Cerebellar cortex (tissue), 1 donor: Measurements from ENCODE around the gene SLC5A12.

Source experiments
- DNase-seq: peaks from one replicate; pipeline ENCODE4 v3.0.0-alpha.2; 2015; ENCODE audit warnings: low spot score

SLC5A12 gene

DNA sequence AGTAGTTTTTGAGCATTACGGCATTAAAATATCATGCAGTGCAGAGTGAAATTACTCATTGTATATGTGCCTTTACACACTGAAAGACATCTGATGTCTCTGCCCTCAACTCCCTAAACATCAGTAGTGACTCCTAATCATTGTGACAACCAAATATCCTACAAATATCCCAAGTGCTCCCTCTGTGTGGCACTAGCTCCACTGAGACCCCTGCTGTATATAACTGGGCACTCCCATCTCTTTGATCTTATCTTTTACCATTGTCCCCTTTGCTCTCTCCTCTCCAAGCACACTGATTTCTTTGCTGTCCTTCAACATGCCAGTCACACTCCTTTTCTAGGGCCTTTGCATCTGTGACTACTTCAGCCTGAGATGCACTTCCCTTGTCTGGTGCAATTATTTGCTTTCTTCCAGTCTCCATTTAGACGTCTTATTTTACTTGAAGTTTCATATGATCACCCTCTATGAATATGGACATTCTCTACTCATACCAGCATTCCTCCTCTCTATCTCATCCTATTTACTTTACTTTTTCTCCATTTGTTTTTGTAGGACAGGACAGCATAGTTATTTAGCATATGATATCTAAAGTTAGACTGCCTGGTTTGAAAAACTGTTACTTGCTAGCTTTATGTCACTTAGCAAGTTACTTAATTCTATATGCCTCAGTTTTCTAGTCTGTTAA, 2.4 kb downstream of the SLC5A12 start:
- no peak for DNase-seq

GRCh38 chr11:26717771-26718170, 4.1 kb downstream of the SLC5A12 start:
- no peak for DNase-seq

DNA sequence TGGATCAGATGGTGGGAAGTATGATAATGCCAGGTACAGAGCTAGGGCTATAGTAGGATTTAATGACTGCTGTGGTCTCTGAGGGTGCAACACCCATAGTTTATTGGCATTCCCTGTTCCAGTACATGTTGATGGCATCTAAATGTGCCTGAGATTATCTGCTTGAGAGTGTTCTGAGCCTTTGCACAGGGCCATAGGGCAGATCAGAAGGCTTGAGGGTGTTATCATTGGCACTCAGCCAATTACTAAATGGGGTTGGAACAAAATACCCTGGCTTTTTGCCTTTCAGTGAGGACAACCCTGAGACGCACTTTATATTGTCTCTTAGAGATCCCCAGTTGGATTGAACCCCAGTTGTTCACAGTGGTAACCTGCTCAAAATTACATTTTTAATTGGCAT, 6.7 kb downstream of the SLC5A12 start:
- no peak for DNase-seq

DNA sequence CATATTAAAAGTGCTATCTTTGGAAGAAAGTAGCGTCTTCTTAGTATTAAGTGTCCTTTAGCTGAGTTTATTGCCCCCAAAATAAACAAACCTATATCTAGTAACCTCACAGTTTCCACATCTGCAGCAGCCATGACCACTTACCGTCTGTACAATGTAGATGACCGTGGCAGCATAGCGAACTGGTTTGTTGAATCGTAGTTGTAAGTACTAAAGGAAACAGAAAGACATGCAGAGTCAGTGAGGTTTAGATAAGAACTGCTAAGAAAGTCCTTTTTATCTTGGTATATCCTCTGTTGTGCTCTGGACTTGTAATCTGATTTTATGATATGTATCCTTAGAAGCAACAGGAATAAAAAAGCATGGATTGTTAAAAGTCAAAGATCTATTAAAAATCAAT, 9.4 kb downstream of the SLC5A12 start:
- no peak for DNase-seq

- DNase-seq: no peak
These were observed 11.4 kb downstream of the SLC5A12 start for GRCh38 chr11:26710489-26710888.

DNA sequence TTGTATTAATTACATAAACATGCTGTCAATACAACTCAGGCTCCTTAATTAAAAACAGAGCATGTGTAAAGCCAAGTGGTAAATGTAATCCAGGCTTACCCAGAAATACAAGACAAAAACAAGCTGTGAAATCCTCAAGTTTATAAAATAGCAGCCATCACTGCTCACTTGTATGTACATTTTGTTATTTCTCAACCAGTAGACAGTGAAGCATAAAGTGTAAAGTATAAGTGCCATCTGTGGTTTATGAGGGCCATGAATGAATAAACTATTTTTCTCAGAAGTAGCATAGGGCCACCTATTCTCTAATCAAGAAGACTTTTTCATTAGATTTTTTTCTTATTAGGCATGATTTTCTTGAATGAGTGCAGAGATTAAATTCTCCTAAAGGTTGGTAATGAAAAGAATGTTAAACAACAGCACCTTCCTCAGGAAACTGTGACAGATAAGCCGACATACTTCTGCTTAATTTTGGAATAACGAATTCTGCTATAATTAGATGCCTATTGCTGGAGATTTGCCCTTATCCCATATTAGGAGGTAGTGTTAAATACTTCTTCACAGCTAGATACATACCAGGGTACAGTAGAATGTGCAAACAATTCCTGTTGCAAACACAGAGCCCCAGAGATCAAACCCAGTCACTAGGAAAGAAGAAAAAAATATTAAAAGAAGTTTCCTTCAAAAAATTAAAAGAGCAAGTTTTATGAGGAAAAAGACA, 13.0 kb downstream of the SLC5A12 start:
- no peak for DNase-seq

DNA sequence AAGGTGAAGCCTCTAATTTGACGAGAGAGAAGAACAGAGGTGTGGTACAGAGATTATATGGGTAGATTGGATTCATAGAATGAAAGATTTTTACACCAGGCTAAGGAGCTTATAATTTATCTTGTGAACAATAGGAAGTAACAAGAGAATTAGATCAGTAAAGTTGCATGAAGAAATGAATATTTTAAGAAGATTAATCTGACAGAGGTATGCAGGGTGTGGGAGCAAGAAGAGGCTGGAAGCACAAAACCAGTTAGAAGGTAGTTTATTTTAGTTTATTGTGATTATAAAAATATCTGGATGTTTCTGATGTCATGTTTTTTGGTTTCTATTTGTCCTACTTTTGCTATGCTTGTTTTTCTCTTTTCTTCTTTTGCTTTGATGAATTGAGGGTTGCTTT, 15.7 kb downstream of the SLC5A12 start:
- no peak for DNase-seq

DNA sequence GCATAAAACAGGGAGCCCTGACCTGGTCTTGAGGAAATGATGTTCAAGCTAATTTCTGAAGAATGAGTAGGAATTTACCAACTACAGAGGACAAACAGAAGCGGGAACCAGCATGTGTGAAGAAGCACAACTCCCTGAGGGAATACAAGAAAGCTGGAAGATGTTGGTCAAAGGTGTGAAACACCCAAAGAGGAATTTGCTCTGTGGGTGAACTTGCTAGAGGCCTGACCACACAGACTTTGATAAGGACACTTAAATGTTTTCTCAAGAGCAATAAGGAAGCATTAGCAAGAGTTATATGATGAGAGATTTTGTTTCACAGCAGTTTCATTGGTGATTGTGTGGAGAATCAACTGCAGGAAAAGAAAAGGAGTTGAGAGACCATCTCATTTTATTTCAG, 17.6 kb downstream of the SLC5A12 start:
- DNase-seq: no peak

- no peak for DNase-seq
These were observed 18.3 kb downstream of the SLC5A12 start for GRCh38 chr11:26703411-26704191.

DNA sequence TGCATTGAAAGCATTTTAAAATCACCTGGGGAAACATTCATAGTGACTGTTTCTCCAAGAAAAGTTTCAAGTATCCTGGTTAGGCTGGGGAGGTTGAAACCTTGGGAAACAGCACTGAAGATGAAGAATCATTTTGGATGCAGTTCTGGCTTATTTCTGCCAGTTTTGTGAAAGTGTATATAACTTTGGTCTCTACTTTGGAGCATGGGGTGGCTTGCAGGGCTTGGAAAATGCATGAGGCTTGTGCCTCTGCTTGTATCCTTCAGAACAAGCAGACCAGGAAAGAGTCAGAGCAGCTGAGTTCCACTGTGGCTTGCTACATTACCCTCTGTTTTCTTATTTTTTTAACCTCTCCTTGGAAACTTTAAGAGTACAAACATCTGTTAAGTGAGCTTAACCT, 19.5 kb downstream of the SLC5A12 start:
- DNase-seq: no peak

- DNase-seq: no peak
These were observed 21.2 kb downstream of the SLC5A12 start for GRCh38 chr11:26700574-26701235.

- DNase-seq: no peak
These were observed 23.6 kb downstream of the SLC5A12 start for GRCh38 chr11:26698224-26698623.

DNA sequence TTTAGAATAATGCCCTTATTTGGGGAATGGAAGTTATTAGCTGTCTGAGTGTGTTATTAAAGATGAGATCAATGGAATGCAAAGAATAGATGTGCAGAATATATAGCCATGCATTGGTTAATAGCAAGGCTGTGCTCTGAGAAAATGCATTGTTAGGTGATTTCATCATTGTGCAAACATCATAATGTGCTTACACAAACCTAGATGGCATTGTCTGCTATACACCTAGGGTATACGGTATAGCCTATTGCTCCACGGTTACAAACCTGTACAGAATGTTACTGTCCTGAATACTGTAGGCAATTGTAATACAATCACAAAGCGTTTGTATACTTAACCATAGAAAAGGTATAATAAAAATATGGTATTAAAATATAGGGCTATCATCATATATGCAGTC, 25.5 kb downstream of the SLC5A12 start:
- DNase-seq: no peak

DNA sequence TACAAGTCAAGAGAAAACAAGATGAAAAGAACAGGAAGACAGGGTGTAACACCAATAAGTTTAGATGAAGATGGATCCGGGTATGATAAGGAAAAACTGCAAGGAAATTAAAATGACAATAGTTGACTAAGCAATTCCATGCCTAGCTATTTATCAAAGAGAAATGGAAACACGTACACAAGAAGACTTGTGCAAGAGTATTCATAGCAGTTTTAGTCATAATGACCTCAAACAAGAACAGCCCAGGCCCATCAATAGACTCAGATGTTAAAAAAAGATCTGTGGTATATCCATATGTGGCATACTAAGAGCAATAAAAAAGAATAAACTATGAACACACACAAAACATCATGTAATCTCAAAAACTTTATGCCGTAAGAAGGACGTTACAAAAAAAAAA, 33.2 kb downstream of the SLC5A12 start:
- no peak for DNase-seq

- DNase-seq: no peak
These were observed 34.5 kb downstream of the SLC5A12 start for GRCh38 chr11:26687351-26687750.

- no peak for DNase-seq
These were observed 44.3 kb downstream of the SLC5A12 start for GRCh38 chr11:26677566-26677965.

DNA sequence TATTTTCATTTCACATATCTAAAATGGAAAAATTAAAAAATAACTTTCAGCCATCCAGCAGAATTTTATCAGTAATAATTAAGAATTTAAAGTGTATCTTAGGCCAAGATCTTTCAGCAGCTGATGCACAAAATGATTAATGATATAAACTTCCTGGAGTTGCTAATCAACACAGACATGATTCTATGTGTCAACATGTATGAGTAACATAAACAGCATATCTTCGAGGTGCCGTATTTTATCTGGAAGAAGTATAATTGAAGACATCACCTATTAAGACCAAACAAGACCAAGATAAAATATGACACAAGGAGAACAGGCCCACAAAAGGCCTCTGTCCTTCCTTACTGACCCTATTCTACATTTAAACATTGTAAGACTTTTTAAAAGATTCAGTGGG, 45.2 kb downstream of the SLC5A12 start:
- DNase-seq: no peak

- DNase-seq: no peak
These were observed 46.5 kb downstream of the SLC5A12 start for GRCh38 chr11:26675233-26675928.

DNA sequence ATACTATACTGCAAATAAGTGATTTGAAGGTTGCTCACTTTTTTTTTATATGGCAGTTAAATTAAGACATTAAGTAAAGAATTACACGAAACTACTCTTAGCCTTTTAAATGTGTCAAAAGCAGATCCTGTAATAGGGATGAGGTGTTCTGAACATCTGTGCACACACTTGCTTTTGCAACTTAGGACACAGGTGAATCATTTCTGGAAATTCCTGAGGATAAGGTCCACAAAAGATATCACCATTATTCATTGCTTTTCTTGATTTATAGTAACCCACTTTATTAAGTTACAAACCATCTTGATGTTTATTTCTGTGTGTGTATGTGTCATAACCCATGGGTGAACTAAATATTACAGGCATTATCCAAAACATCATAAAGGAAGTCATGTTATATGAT, 55.9 kb downstream of the SLC5A12 start:
- no peak for DNase-seq

- DNase-seq: no peak
These were observed 56.8 kb downstream of the SLC5A12 start for GRCh38 chr11:26665036-26665435.

- no peak for DNase-seq
These were observed 58.9 kb downstream of the SLC5A12 start for GRCh38 chr11:26662916-26663315.

- no peak for DNase-seq
These were observed 66.6 kb downstream of the SLC5A12 start for GRCh38 chr11:26655287-26655686.
